ENCODE results near the gene TP53RK. TPM values are rescaled to one million over a fixed set of nuclear protein-coding genes. Genes with fewer than 3 reads are reported as not detected.
"Not testable (repeated sequence)": the region's sequence is repeated elsewhere in the genome, so short reads cannot be mapped to it uniquely, and the experiment has no call there.

The TP53RK gene
- total RNA-seq, 2 experiments from 2014 or later, result 15.2 to 18.0 TPM

GRCh38 chr20:46688151-46689081, 828 bp downstream of the TP53RK start:
- ChIA-PET POLR2A (no interaction called here), CTCF (interaction anchor here (0.7 to 2.3 kb wide), 10 partner anchors 12 to 166 kb away, joined by 3 to 10 read pairs (median 3); no protein-coding TSS in a partner anchor)
- peaks cover 45% of the 10 kb centered on the region for H3K4me1 Mint-ChIP-seq
- H3K4me3 Mint-ChIP-seq, result peak overlapping the region; percentile 98
- H3K9me3 Mint-ChIP-seq, result no peaks in the 10 kb centered on the region
- no peak for DNase-seq
- H3K27ac Mint-ChIP-seq, result peak overlapping the region; percentile 89
- no peaks in the 10 kb centered on the region for H3K27me3 Mint-ChIP-seq
- H3K36me3 Mint-ChIP-seq (ENCODE audit: low read depth), result peaks cover 26% of the 10 kb centered on the region

- H3K27ac Mint-ChIP-seq, result no peak overlapping the region
- peaks cover 26% of the 10 kb centered on the region for H3K36me3 Mint-ChIP-seq (ENCODE audit: low read depth)
- ChIA-PET POLR2A (no interaction called here), CTCF (no interaction called here)
- H3K9me3 Mint-ChIP-seq, result no peaks in the 10 kb centered on the region
- no peak for DNase-seq
- peaks cover 46% of the 10 kb centered on the region for H3K4me1 Mint-ChIP-seq
- H3K27me3 Mint-ChIP-seq, result no peaks in the 10 kb centered on the region
- H3K4me3 Mint-ChIP-seq, result no peak overlapping the region
Measured at GRCh38 chr20:46683939-46684750, 5.1 kb downstream of the TP53RK start.

- Mint-ChIP-seq H3K4me1 (peaks cover 46% of the 10 kb centered on the region), H3K4me3 (no peak overlapping the region), H3K36me3 (ENCODE audit: low read depth) (peaks cover 26% of the 10 kb centered on the region), H3K9me3 (no peaks in the 10 kb centered on the region), H3K27me3 (no peaks in the 10 kb centered on the region), H3K27ac (no peak overlapping the region)
- ChIA-PET POLR2A (no interaction called here), CTCF (no interaction called here)
- no peak for DNase-seq
Measured at GRCh38 chr20:46683668-46683938, 5.6 kb downstream of the TP53RK start.

- Mint-ChIP-seq H3K9me3 (no peaks in the 10 kb centered on the region), H3K36me3 (ENCODE audit: low read depth) (peaks cover 26% of the 10 kb centered on the region), H3K4me3 (no peak overlapping the region), H3K27me3 (no peaks in the 10 kb centered on the region), H3K4me1 (peaks cover 43% of the 10 kb centered on the region), H3K27ac (no peak overlapping the region)
- CTCF ChIA-PET, result no interaction called here
- POLR2A ChIA-PET, result no interaction called here
- DNase-seq, result no peak
Measured at GRCh38 chr20:46683011-46683667, 6.1 kb downstream of the TP53RK start.

DNA sequence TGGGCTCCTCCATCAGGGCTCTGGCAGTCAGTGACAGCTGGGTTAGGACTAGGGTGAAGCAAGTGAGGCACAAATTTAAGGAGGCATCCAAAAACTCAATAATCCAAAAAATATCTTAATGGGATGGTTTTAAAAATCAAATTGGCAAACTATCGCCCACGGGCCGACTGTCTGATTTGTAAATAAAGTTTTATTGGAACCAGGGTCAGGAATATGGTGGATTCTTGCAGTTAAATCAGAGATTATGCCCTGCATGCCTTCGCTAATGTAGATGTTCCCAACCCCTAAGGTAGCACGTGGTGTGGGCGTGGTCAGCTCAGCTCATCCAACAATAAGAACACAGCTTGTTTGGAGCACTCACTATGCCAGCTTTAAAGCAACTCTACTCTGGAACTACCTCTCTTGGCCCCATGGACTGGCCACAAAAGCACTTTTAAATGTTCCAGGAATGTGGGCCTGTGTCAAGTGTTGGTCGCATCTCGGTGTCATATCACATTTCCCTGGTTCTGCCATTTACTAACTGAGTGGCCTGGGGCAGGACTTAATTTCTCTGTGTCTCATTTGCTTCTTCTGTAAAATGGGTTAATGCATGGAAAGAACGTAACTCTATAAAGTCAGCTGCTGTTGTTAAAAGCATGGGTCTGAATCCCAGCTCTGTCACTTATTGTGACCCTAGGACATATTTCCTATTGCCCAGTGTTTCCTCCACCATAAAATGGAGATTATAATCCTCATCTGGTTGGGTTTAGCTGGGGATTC, 7.0 kb downstream of the TP53RK start:
- no peak overlapping the region for H3K27ac Mint-ChIP-seq
- H3K27me3 Mint-ChIP-seq, result no peaks in the 10 kb centered on the region
- H3K4me1 Mint-ChIP-seq, result peaks cover 34% of the 10 kb centered on the region
- no peaks in the 10 kb centered on the region for H3K9me3 Mint-ChIP-seq
- ChIA-PET POLR2A (no interaction called here), CTCF (interaction anchor here (0.9 kb wide), 1 partner anchor 137 kb away, joined by 3 read pairs; no protein-coding TSS in a partner anchor)
- no peak for DNase-seq
- H3K4me3 Mint-ChIP-seq, result no peak overlapping the region
- peaks cover 26% of the 10 kb centered on the region for H3K36me3 Mint-ChIP-seq (ENCODE audit: low read depth)

DNA sequence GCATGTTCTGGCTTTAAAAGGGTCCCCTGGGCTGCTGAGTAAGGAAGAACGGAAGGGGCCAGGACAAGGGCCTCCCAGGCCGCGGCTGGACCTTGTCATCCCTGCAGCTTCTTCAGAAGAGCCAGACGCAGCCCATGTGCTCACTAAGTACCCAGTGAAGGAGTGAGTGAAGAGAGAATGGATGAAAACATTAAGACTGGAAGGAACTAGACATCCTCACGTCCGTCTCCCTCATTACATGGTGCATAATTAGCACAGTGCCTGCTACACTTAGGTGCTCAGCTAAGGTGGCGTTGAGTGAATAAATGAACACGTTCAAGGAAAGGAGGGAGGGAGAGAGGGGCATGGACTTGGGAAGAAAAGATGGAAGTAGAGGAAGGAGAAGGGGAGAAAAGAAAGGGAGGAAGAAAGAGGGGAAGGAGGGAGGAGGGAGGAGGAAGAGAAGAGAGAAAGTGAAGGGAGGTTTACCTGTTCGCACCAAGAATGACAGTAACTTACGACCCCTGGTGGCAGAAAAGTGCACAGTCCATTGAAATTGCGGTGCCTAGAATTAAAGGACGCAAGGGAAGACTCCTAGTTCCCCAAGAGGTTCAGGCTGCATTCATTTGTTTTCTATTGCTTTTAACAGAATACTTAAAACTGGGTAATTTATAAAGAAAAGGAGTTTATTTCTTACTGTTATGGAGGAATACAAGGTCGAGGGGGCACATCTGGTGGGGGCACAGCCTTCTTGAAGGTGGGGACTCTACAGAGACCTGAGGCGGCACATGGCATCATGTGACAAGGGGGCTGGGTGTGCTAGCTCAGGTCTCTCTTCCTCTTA, 8.0 kb downstream of the TP53RK start:
- no peak overlapping the region for H3K27ac Mint-ChIP-seq
- DNase-seq, result peak; percentile 79
- ChIA-PET CTCF (interaction anchor here (0.8 to 1.4 kb wide), 5 partner anchors 9 to 143 kb away, joined by 3 to 4 read pairs (median 3); no protein-coding TSS in a partner anchor), POLR2A (no interaction called here)
- no peak overlapping the region for H3K4me3 Mint-ChIP-seq
- H3K9me3 Mint-ChIP-seq, result no peaks in the 10 kb centered on the region
- H3K27me3 Mint-ChIP-seq, result no peaks in the 10 kb centered on the region
- peaks cover 24% of the 10 kb centered on the region for H3K4me1 Mint-ChIP-seq
- peaks cover 20% of the 10 kb centered on the region for H3K36me3 Mint-ChIP-seq (ENCODE audit: low read depth)

GRCh38 chr20:46680684-46681031, 8.6 kb downstream of the TP53RK start:
- peaks cover 18% of the 10 kb centered on the region for H3K4me1 Mint-ChIP-seq
- CTCF ChIA-PET, result interaction anchor here (0.8 to 1.4 kb wide), 7 partner anchors 9 to 176 kb away, joined by 3 to 4 read pairs (median 3); no protein-coding TSS in a partner anchor

DNA sequence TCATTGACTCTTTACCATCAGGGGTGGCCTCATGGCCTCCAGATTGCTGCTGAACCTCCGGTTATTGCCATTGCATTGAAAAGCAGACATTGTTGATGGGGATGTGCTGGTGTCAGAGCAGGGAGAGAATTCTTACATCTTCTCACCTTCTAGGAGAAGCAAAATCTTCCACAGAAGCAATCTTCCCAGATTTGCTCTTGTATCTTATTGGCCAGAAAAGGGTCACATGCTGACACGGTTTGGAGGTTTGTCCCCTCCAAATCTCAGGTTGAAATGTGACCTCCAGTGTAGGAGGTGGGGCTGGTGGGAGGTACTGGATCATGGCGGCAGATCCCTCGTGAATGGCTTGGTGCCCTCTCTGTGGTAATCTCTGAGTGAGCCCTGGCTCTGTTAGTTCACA, 10.7 kb downstream of the TP53RK start:
- H3K36me3 Mint-ChIP-seq (ENCODE audit: low read depth), result peaks cover under 1% of the 10 kb centered on the region
- no peaks in the 10 kb centered on the region for H3K9me3 Mint-ChIP-seq
- no peak overlapping the region for H3K4me3 Mint-ChIP-seq
- no peaks in the 10 kb centered on the region for H3K27me3 Mint-ChIP-seq
- no peak for DNase-seq
- ChIA-PET POLR2A (no interaction called here), CTCF (no interaction called here)
- no peak overlapping the region for H3K27ac Mint-ChIP-seq
- H3K4me1 Mint-ChIP-seq, result peaks cover 10% of the 10 kb centered on the region

More at GRCh38 chr20:46680684-46681031, 8.6 kb downstream of the TP53RK start:
- no peak overlapping the region for H3K4me3 Mint-ChIP-seq
- H3K36me3 Mint-ChIP-seq (ENCODE audit: low read depth), result peaks cover 14% of the 10 kb centered on the region
- POLR2A ChIA-PET, result no interaction called here
- no peak for DNase-seq
- H3K27ac Mint-ChIP-seq, result no peak overlapping the region
- no peaks in the 10 kb centered on the region for H3K9me3 Mint-ChIP-seq
- H3K27me3 Mint-ChIP-seq, result no peaks in the 10 kb centered on the region

DNA sequence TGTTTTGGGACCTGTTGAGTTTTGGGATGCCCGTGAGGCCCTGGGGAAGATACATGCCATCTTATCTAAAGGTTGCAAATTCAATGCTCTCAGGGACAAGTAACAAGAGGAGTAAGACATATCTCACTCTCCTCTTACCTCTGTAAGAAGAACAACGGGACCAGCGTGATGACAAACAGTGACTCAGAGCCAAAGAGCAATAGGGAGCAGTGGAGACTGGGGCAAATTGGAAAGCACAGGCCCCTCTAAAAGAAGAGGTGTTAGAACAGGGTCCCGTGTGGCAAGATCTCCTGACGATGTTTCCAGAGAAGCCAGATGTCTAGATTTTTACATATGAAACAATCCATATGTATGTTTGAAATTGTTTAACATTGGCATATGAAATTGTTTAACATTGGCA, 11.6 kb downstream of the TP53RK start:
- ChIA-PET POLR2A (no interaction called here), CTCF (no interaction called here)
- H3K36me3 Mint-ChIP-seq (ENCODE audit: low read depth), result no peaks in the 10 kb centered on the region
- no peak for DNase-seq
- peaks cover 10% of the 10 kb centered on the region for H3K4me1 Mint-ChIP-seq
- H3K27ac Mint-ChIP-seq, result no peak overlapping the region
- no peak overlapping the region for H3K4me3 Mint-ChIP-seq
- no peaks in the 10 kb centered on the region for H3K27me3 Mint-ChIP-seq
- H3K9me3 Mint-ChIP-seq, result no peaks in the 10 kb centered on the region

GRCh38 chr20:46676649-46677316, 12.5 kb downstream of the TP53RK start:
- H3K4me3 Mint-ChIP-seq; DNase-seq; POLR2A ChIA-PET; H3K27me3 Mint-ChIP-seq; H3K36me3 Mint-ChIP-seq (ENCODE audit: low read depth); H3K27ac Mint-ChIP-seq; H3K9me3 Mint-ChIP-seq: not testable (repeated sequence)
- CTCF ChIA-PET, result interaction anchor here (1.1 kb wide), 1 partner anchor 12 kb away, joined by 3 read pairs; the partner anchor contains the start of gene TP53RK
- peaks cover 10% of the 10 kb centered on the region for H3K4me1 Mint-ChIP-seq

GRCh38 chr20:46674253-46675083, 14.8 kb downstream of the TP53RK start:
- no peaks in the 10 kb centered on the region for H3K4me1 Mint-ChIP-seq
- no peak overlapping the region for H3K4me3 Mint-ChIP-seq
- peaks cover 6% of the 10 kb centered on the region for H3K9me3 Mint-ChIP-seq
- POLR2A ChIA-PET, result no interaction called here
- H3K36me3 Mint-ChIP-seq (ENCODE audit: low read depth), result no peaks in the 10 kb centered on the region
- H3K27me3 Mint-ChIP-seq, result no peaks in the 10 kb centered on the region
- DNase-seq, result no peak
- CTCF ChIA-PET, result interaction anchor here (0.7 to 1.2 kb wide), 2 partner anchors 47 to 270 kb away, joined by 3 to 5 read pairs; no protein-coding TSS in a partner anchor
- no peak overlapping the region for H3K27ac Mint-ChIP-seq
